ENCODE data around the gene MORC2. TPM values are rescaled to one million over a fixed set of nuclear protein-coding genes. Genes with fewer than 3 reads are reported as not detected.

MORC2 gene
- total RNA-seq = 10 to 100 TPM; 13.9 to 18.6 (median 16.0) TPM

DNA sequence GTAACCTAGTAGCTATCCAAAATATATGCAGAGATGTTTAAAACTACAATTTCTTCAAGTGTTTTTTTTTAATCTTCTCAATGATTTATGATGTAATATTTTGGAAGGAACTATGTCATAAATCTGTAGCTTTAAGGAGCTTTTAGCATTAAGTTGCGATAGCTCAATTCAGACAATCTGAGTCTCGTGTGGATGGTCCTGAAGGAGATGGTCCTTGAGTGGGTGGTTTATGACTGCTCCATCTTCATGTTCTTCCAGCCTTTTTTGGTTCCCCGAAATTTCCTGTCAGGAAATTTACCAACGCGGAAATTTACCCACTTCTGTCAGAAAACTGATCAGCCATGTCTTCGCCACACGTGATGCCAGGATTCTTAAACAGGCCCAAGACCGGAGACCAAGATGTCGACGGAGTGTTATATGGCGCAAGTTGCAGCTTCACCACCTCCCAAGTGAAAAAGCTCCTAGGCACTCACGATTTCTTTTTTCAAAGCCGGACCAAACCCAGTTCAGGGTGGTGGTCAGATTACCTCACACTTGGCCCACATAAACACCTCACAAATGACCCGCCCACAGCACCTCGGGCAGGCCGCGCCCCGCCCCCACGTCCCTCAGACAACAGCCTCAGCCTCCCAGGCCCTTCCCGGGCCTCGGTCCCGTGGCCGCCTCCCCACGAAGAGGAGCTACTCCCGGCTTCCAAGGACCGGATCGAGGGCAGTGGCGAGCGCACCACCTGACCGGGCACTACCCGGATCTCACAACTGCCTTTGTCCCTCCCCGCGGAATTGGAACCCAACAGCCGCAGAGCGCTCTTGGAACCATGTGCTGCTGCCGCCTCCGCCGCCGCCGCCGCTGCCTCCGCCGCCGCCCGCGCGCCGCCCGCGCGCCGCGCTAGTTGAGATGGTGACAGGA lies at the start of gene MORC2:
Gene MORC2 (minus strand): TSS at position 760 of the 909 bp plus-strand sequence. CDS start 885 bp downstream, outside the sequence.
- ATAC-seq (ENCODE audit: low FRiP score) (peak; percentile 57), DNase-seq (ENCODE audit: low spot score) (no peak)
- TF ChIP-seq, protein P1, sequence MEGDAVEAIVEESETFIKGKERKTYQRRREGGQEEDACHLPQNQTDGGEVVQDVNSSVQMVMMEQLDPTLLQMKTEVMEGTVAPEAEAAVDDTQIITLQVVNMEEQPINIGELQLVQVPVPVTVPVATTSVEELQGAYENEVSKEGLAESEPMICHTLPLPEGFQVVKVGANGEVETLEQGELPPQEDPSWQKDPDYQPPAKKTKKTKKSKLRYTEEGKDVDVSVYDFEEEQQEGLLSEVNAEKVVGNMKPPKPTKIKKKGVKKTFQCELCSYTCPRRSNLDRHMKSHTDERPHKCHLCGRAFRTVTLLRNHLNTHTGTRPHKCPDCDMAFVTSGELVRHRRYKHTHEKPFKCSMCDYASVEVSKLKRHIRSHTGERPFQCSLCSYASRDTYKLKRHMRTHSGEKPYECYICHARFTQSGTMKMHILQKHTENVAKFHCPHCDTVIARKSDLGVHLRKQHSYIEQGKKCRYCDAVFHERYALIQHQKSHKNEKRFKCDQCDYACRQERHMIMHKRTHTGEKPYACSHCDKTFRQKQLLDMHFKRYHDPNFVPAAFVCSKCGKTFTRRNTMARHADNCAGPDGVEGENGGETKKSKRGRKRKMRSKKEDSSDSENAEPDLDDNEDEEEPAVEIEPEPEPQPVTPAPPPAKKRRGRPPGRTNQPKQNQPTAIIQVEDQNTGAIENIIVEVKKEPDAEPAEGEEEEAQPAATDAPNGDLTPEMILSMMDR (IDR thresholded peaks at IDR 0.05) = no peak

DNA sequence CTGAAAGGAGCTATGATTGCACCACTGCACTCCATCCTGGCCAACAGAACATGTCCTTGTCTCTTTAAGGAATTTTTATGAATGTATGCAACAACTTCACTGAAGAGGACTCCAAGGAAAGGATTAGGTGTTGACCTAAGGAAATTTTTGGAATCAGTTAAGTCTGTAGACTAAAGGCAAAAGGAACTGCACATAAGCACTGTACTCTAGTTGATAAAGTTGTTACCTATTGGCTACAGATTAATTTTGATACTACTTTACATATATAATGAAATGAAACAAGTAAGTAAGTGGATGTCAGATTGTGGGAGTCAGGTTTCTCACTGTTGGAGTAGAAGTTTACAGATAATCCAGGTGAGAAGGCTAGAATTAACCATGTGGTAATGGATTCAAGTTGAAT lies 37.0 kb upstream of the MORC2 start:
- ATAC-seq (ENCODE audit: low FRiP score) (no peak), DNase-seq (ENCODE audit: low spot score) (no peak)
- TF ChIP-seq, protein P1 (IDR thresholded peaks at IDR 0.05) = no peak

DNA sequence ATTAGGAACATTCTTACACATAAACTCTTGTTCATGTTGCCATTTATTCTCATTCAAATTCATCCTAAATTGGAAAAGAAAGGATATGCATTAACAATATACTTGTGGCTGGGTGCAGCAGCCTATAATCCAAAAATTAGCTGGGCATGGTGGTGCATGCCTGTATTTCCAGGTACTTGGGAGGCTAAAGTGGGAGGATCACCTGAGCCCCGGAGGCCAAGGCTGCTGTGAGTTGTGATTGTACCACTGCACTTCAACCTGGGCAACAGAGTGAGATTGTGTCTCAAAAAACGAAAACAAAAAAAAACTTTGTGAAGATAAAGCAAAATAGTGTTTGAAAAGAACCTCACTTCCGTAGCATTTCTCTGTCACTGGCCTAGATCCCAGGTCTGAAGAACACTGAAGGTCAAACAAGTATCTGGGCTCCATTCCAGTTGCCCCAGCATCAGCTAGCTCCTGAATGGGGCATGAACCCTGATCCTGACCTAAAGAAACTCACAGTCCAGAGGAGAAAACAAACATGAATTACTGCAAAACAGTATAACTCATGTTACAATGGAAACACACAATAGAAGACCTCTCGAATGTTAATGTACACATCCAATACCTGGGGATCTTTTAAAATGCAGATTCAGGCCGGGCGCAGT lies 32.7 kb upstream of the MORC2 start:
- TF ChIP-seq, protein P1 (IDR thresholded peaks at IDR 0.05) = no peak
- DNase-seq (ENCODE audit: low spot score) (no peak), ATAC-seq (ENCODE audit: low FRiP score) (no peak)

DNA sequence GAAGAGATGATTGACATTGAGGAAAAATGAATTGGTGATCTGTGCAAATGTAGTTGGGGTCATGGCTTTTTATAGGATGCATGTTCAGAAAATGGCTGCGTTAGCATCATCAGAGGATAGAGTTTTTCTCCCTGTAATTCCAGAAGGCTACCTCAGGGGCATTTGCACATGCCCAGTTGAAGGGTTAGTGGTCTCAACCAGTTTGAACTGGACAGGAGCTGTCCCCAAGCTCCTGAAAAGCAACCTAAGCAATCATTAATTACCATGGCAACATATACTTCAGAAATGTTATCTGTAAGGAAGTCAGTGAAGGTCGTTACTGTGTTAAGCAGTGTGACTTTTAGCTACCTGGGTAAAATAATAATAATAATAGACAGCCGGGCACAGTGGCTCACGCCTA lies 29.8 kb upstream of the MORC2 start:
- ATAC-seq (ENCODE audit: low FRiP score) (no peak), DNase-seq (ENCODE audit: low spot score) (no peak)
- TF ChIP-seq, protein P1 (IDR thresholded peaks at IDR 0.05) = no peak

DNA sequence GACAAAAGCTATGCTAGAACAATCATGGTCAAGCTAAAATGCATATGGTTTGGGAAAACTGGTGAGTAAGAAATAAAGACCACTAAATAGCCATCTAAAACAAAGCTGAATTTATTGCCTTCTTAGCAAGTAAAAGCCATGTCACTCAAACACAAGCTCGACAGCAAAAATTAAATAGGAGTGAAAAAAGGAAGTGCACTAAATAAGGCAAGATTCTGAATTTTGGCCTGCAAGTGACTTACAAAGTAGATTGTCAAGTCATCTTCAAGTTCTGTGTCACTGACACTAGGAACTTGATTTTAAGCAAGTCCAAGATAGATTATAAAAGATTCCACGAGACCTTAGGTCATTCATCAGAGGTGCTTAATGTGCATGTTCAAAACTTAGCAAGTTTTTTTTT lies 27.9 kb upstream of the MORC2 start:
- ATAC-seq (ENCODE audit: low FRiP score) (no peak), DNase-seq (ENCODE audit: low spot score) (no peak)
- TF ChIP-seq, protein P1 (IDR thresholded peaks at IDR 0.05) = no peak

DNA sequence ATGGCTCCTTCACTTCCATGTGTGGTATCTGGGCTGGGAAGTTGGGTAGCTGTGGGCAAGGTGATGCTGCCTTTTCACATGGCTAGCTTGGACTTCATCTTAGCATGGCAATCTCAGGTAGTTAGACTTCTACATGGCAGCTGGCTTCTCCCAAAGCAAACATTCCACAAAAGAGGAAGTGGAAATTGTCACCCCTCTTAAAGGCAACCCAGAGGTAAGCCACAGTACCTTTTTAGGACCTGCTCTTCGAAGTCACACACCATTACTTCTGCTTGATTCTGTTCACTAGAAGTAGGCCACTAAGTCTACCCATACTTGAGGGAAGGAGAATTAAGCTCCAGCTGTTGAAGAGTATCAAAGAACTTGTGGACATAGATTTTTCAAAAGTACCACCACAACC lies 26.4 kb upstream of the MORC2 start:
- no peak for ATAC-seq (ENCODE audit: low FRiP score)
- DNase-seq (ENCODE audit: low spot score) = no peak

More for the DNA sequence above, 26.4 kb upstream of the MORC2 start:
- TF ChIP-seq, protein P1 (IDR thresholded peaks at IDR 0.05) = no peak

Measured in omental fat pad (tissue), 4 donors.